22Rv1 (cell line): ENCODE data around the gene CCDC177.

ENCODE experiments used
- H3K27ac ChIP-seq: fragments of 450-650 bp; 2 replicates; pipeline ENCODE4 v1.5.1; 2017
- CTCF ChIP-seq: fragments of 450-650 bp; IDR thresholded peaks from 2 replicates; pipeline ENCODE4 v1.5.1; 2017; ENCODE audit warnings: mild to moderate bottlenecking
- ZFX ChIP-seq: fragments of 450-650 bp; IDR thresholded peaks from 2 replicates; pipeline ENCODE4 v1.6.1; 2017; ENCODE audit warnings: antibody characterized with exemption, borderline replicate concordance

Gene CCDC177

GRCh38 chr14:69582829-69583228 lies 8.2 kb upstream of the CCDC177 start:
- TF ChIP-seq ZFX, result no peak
- no peak for TF ChIP-seq CTCF
- H3K27ac ChIP-seq, result no peak overlapping the region

- TF ChIP-seq ZFX (no peak), CTCF (no peak)
- no peak overlapping the region for H3K27ac ChIP-seq
Measured at GRCh38 chr14:69582212-69582611, 7.5 kb upstream of the CCDC177 start.

GRCh38 chr14:69581316-69581935 lies 6.8 kb upstream of the CCDC177 start:
- H3K27ac ChIP-seq, result no peak overlapping the region
- TF ChIP-seq CTCF, result no peak
- no peak for TF ChIP-seq ZFX

GRCh38 chr14:69580009-69580577 lies 5.4 kb upstream of the CCDC177 start:
- TF ChIP-seq ZFX, result no peak
- TF ChIP-seq CTCF, result peak; percentile 25; the same call in 1 of the 2 replicates
- H3K27ac ChIP-seq, result no peak overlapping the region

- no peak overlapping the region for H3K27ac ChIP-seq
- no peak for TF ChIP-seq ZFX
- TF ChIP-seq CTCF, result no peak
Measured at GRCh38 chr14:69579476-69579875, 4.8 kb upstream of the CCDC177 start.

- TF ChIP-seq CTCF (peak; percentile 33), ZFX (no peak)
- no peak overlapping the region for H3K27ac ChIP-seq
Measured at GRCh38 chr14:69574954-69575295, 254 bp upstream of the CCDC177 start.

- TF ChIP-seq CTCF, result no peak
- TF ChIP-seq ZFX, result no peak
- no peak overlapping the region for H3K27ac ChIP-seq
Measured at GRCh38 chr14:69573831-69574262, 824 bp downstream of the CCDC177 start.
